ENCODE data around the gene CDK10. TPM values are rescaled to one million over a fixed set of nuclear protein-coding genes. Genes with fewer than 3 reads are reported as not detected.

CDK10 gene
- total and polyA plus RNA-seq, 10 of the 15 experiments (the other 5 are each of a cell fraction or from before 2014, with no cell fraction given), result 1.5 to 58.7 (median 36.0) TPM

DNA sequence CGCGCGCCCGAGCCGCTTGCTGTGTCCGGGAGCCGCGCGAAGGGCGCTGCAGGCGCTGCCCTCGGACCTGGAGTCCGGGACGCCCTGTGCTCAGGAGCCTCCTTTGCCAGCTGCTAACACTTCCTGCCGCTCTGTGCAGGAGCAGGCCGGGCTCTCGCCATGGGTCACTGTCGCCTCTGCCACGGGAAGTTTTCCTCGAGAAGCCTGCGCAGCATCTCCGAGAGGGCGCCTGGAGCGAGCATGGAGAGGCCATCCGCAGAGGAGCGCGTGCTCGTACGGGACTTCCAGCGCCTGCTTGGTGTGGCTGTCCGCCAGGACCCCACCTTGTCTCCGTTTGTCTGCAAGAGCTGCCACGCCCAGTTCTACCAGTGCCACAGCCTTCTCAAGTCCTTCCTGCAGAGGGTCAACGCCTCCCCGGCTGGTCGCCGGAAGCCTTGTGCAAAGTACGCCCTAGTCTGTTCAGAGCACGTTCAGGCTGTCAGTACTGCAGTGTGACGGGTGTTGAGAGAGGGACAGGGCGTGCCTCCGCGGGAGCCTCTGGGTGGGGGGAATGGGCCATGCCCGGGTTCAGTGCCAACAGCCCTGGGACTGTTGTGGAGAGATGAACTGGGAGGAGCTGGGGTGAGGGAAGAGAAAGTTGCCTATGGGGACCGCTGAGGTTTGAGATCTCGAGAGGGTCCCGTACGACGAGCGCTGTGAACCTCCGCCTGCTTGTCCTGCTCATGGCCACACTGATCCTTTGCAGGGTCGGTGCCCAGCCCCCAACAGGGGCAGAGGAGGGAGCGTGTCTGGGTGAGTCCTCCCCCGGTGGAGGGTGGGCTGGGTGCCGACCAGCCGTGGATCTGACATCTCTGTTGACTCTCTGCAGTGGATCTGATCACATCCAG lies 36.1 kb downstream of the CDK10 start:
- peak; percentile 49 for ATAC-seq
- Histone ChIP-seq H3K4me2 (ENCODE audit: control insufficient read depth, insufficient read depth) (peak overlapping the region; percentile 97), H3K36me3 (ENCODE audit: control insufficient read depth in 2 of 2, insufficient read depth in 2 of 2, low read length in 1 of 2) (peaks cover 7 to 11% of the 10 kb centered on the region in 2 experiments; a peak in 3 of 4 replicates), H3K4me1 (ENCODE audit: control insufficient read depth, insufficient read depth, low read length) (peaks cover 31% of the 10 kb centered on the region), H3K9me3 (replicated peaks; ENCODE audit: control insufficient read depth, insufficient read depth, low read length) (no peaks in the 10 kb centered on the region), H3K4me3 (peak overlapping the region; percentile 93), H2AFZ (ENCODE audit: control insufficient read depth, low read depth, low read length) (peak overlapping the region; percentile 12), H3K27me3 (replicated peaks in 1 of 2; ENCODE audit: control insufficient read depth in 2 of 2, insufficient read depth in 2 of 2, low read length in 1 of 2) (no peaks in the 10 kb centered on the region), H3K79me2 (ENCODE audit: control insufficient read depth, insufficient read depth, low read length) (peaks cover 24% of the 10 kb centered on the region), H4K20me1 (ENCODE audit: control insufficient read depth, insufficient read depth) (no peaks in the 10 kb centered on the region), H3K27ac (ENCODE audit: control insufficient read depth, insufficient read depth) (peak overlapping the region; percentile 55), H3K9ac (ENCODE audit: control insufficient read depth, insufficient read depth, low read length) (peak overlapping the region; percentile 75)
- TSS peak; percentile 63 for BruUV-seq (replicated peaks)
- TF ChIP-seq GABPA (IDR thresholded peaks at IDR 0.05; ENCODE audit: low read depth), result peak; percentile 54; the same call in 1 of the 2 replicates
- peak; percentile 64 for TF ChIP-seq POLR2A (IDR thresholded peaks at IDR 0.05; ENCODE audit: low read depth, low read length)
- peak; percentile 2 for TF ChIP-seq MYC (IDR thresholded peaks at IDR 0.05; ENCODE audit: insufficient read depth, insufficient read length, insufficient replicate concordance, low read length, severe bottlenecking)
- peak; percentile 35; the same call in 1 of the 2 replicates for TF ChIP-seq NR2C1 (IDR thresholded peaks at IDR 0.05)
- TF ChIP-seq BCL3 (IDR thresholded peaks at IDR 0.05; ENCODE audit: borderline replicate concordance, insufficient read depth, low read depth, low read length, poor library complexity, severe bottlenecking), result peak; percentile 4
- no peak for TF ChIP-seq KDM1A (IDR thresholded peaks at IDR 0.05; ENCODE audit: borderline replicate concordance)
- TF ChIP-seq HDGF (IDR thresholded peaks at IDR 0.05), result 0 out of 2 replicates have a peak, but pooled peaks have one; percentile 24
- no peak for TF ChIP-seq JUNB (IDR thresholded peaks at IDR 0.05)
- peak; percentile 37 for TF ChIP-seq PBX3 (IDR thresholded peaks at IDR 0.05; ENCODE audit: insufficient replicate concordance, low read depth, low read length)
- peak in 1 of 2 experiments; percentile 12; a peak in 1 of 4 replicates for TF ChIP-seq BHLHE40 (IDR thresholded peaks at IDR 0.05; ENCODE audit: borderline replicate concordance in 1 of 2, low read depth in 2 of 2, low read length in 1 of 2)
- TF ChIP-seq, protein P1, sequence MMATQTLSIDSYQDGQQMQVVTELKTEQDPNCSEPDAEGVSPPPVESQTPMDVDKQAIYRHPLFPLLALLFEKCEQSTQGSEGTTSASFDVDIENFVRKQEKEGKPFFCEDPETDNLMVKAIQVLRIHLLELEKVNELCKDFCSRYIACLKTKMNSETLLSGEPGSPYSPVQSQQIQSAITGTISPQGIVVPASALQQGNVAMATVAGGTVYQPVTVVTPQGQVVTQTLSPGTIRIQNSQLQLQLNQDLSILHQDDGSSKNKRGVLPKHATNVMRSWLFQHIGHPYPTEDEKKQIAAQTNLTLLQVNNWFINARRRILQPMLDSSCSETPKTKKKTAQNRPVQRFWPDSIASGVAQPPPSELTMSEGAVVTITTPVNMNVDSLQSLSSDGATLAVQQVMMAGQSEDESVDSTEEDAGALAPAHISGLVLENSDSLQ (IDR thresholded peaks at IDR 0.05), result peak; percentile 66
- ChIA-PET POLR2A (interaction anchor here (0.5 kb wide), 1 partner anchor 19 kb away, joined by 3 read pairs; no protein-coding TSS in a partner anchor), RAD21 (ENCODE audit: unreplicated experiment) (no interaction called here), SMC1A (ENCODE audit: uncharacterized antibody, unreplicated experiment) (interaction anchor here (0.5 to 1.1 kb wide), 2 partner anchors 42 to 54 kb away, joined by 3 read pairs; no protein-coding TSS in a partner anchor), CTCF (no interaction called here)
- DNase-seq (ENCODE audit: low read depth, low spot score), result no peak
- intact Hi-C loops (cut with micrococcal nuclease; ENCODE audit: unreplicated experiment) (no loop called here), in situ Hi-C loops (cut with MboI) (no loop called here)
- FAIRE-seq, result peak; percentile 89
- 8% methylated on average over 56 of the region's 56 CpGs for WGBS (ENCODE audit: insufficient coverage, insufficient replicate concordance, low lambda C conversion rate, missing lambda C conversion rate)
